Stimulated activated CD4-positive, alpha-beta T cell treated with anti-CD3 and anti-CD28 coated beads, Interleukin-2, amount 100 ng/mL, for 48 hours (primary cell): ENCODE data around the gene BOC.

Source experiments
- DNase-seq, 2 donors: peaks; one replicate each; pipeline ENCODE4 v3.0.0-alpha.2; 2020

The BOC gene

GRCh38 chr3:113250566-113250965 is 39.2 kb downstream of the BOC start:
- no peak for DNase-seq

- DNase-seq, result no peak
Observed at GRCh38 chr3:113251817-113252216, 40.5 kb downstream of the BOC start.

GRCh38 chr3:113252553-113252952 is 41.2 kb downstream of the BOC start:
- no peak for DNase-seq

- DNase-seq, result no peak
Observed at GRCh38 chr3:113253702-113254101, 42.3 kb downstream of the BOC start.

- DNase-seq, result no peak
Observed at GRCh38 chr3:113254171-113254947, 43.0 kb downstream of the BOC start.

GRCh38 chr3:113255100-113255853 is 43.9 kb downstream of the BOC start:
- DNase-seq, result no peak

- no peak for DNase-seq
Observed at GRCh38 chr3:113255854-113256615, 44.7 kb downstream of the BOC start.

- DNase-seq, result no peak
Observed at GRCh38 chr3:113258361-113258760, 47.0 kb downstream of the BOC start.

- DNase-seq, result no peak
Observed at GRCh38 chr3:113259196-113259595, 47.8 kb downstream of the BOC start.

- no peak for DNase-seq
Observed at GRCh38 chr3:113261063-113261625, 49.8 kb downstream of the BOC start.

- DNase-seq, result no peak
Observed at GRCh38 chr3:113261626-113262303, 50.4 kb downstream of the BOC start.

- DNase-seq, result no peak
Observed at GRCh38 chr3:113262304-113262665, 50.9 kb downstream of the BOC start.

GRCh38 chr3:113263020-113263419 is 51.7 kb downstream of the BOC start:
- no peak for DNase-seq

GRCh38 chr3:113263778-113264177 is 52.4 kb downstream of the BOC start:
- DNase-seq, result no peak

GRCh38 chr3:113264283-113265131 is 53.1 kb downstream of the BOC start:
- DNase-seq, result no peak

GRCh38 chr3:113265231-113265630 is 53.9 kb downstream of the BOC start:
- DNase-seq, result no peak

- DNase-seq, result no peak
Observed at GRCh38 chr3:113266738-113267137, 55.4 kb downstream of the BOC start.

GRCh38 chr3:113268311-113268710 is 57.0 kb downstream of the BOC start:
- DNase-seq, result no peak

- no peak for DNase-seq
Observed at GRCh38 chr3:113268942-113269341, 57.6 kb downstream of the BOC start.

GRCh38 chr3:113269661-113270060 is 58.3 kb downstream of the BOC start:
- DNase-seq, result no peak

GRCh38 chr3:113270068-113270467 is 58.7 kb downstream of the BOC start:
- DNase-seq, result no peak

- DNase-seq, result no peak
Observed at GRCh38 chr3:113270786-113271185, 59.4 kb downstream of the BOC start.
